Measurements from ENCODE around the gene TPSD1.

GRCh38 chr16:1265826-1266225, 10.0 kb downstream of the TPSD1 start:
- TF ChIP-seq PPARD (CRISPR knock-in tag; IDR thresholded peaks at IDR 0.05) (no peak), EZH2 (IDR thresholded peaks at IDR 0.05; ENCODE audit: borderline replicate concordance, low read depth, low read length) (no peak), SOX6 (IDR thresholded peaks at IDR 0.05) (no peak), FOXP1 (CRISPR knock-in tag; IDR thresholded peaks at IDR 0.05) (no peak), TCF15 (CRISPR knock-in tag; IDR thresholded peaks at IDR 0.05) (no peak), HNRNPK (IDR thresholded peaks at IDR 0.05; ENCODE audit: low read depth, low read length, poor library complexity, severe bottlenecking) (no peak), SP1 (CRISPR knock-in tag; IDR thresholded peaks at IDR 0.05) (no peak), ZNF699 (CRISPR knock-in tag; IDR thresholded peaks at IDR 0.05; ENCODE audit: insufficient replicate concordance) (no peak), NFYB (IDR thresholded peaks at IDR 0.05; ENCODE audit: extremely low read depth, insufficient read length) (no peak)
- TF ChIP-seq, protein P1, sequence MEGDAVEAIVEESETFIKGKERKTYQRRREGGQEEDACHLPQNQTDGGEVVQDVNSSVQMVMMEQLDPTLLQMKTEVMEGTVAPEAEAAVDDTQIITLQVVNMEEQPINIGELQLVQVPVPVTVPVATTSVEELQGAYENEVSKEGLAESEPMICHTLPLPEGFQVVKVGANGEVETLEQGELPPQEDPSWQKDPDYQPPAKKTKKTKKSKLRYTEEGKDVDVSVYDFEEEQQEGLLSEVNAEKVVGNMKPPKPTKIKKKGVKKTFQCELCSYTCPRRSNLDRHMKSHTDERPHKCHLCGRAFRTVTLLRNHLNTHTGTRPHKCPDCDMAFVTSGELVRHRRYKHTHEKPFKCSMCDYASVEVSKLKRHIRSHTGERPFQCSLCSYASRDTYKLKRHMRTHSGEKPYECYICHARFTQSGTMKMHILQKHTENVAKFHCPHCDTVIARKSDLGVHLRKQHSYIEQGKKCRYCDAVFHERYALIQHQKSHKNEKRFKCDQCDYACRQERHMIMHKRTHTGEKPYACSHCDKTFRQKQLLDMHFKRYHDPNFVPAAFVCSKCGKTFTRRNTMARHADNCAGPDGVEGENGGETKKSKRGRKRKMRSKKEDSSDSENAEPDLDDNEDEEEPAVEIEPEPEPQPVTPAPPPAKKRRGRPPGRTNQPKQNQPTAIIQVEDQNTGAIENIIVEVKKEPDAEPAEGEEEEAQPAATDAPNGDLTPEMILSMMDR (IDR thresholded peaks at IDR 0.05 in 2 of 3, conservative IDR thresholded peaks at IDR 0.05 in 1 of 3; ENCODE audit: insufficient read depth in 2 of 3, low read depth in 1 of 3, low read length in 3 of 3), result no peak
